HG03469 (cell line): ENCODE results near the gene WIPF3.

Source experiments
- ATAC-seq: cut with Tn5 transposase; IDR thresholded peaks from one replicate; pipeline ENCODE4 v1.9.1; 2021; ENCODE audit warnings: mild to moderate bottlenecking, moderate library complexity, moderate number of reproducible peaks; ENCODE audit not compliant: unreplicated experiment

WIPF3 gene

GRCh38 chr7:29806208-29806994, at the start of gene WIPF3:
Gene WIPF3 (plus strand): TSS chr7:29806508. CDS start chr7:29834725, 28,217 bp downstream.
- ATAC-seq, result no peak

GRCh38 chr7:29763266-29763665, 43.0 kb upstream of the WIPF3 start:
- no peak for ATAC-seq

GRCh38 chr7:29764227-29764626, 42.1 kb upstream of the WIPF3 start:
- ATAC-seq, result no peak

- ATAC-seq, result no peak
Observed at GRCh38 chr7:29765490-29765889, 40.8 kb upstream of the WIPF3 start.

DNA sequence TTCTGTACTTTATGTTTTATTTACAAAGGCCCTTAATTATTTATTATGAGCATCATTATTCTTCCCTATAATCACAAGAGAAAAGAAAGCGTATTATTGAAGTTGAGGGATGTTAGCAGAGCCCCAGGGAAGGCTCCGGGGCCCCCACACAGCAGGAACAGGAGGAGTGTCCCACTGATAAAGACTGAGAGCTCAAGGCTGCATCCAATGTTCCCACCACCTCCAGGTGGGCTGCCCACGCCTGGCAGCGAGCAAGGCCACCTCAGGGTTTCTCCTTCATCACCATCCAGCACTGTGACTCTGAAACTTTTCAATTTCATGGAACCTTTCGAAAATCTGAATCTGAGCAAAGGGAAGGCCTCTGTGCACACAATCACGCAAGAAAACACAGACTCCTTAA, 35.9 kb upstream of the WIPF3 start:
- ATAC-seq, result no peak

DNA sequence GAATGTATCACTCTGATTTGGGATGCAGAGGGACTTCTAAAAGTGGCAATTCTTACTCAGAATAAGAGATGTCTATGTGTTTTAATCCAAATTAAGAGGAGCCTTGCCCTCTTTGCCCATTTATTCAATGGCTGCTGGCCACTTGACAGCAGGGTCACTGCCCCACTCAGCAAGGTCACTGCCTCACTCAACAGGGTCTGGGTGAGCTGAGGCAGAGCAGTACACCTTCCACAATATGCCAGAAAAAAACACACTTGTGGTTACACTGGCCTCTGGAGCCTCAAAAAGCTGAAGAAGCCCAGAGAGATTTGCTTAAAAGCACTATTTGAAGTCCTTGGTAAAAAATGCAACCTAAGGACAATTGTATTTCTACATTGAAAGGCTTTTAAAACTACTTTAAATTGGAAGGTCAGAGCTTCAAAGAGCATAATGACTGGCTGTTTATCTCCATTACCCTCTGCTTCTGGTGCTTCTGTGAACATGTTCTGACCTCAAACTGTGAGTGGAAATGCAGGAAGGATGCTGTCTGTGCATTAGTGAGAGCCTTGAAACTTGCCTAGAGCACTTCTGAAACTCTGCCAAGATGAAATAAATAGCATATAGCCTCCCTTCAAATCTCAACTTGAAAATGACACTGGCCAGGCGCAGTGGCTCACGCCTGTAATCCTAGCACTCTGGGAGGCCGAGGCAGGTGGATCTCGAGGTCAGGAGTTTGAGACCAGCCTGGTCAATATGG, 35.1 kb upstream of the WIPF3 start:
- ATAC-seq, result no peak

GRCh38 chr7:29779017-29779416, 27.3 kb upstream of the WIPF3 start:
- no peak for ATAC-seq

DNA sequence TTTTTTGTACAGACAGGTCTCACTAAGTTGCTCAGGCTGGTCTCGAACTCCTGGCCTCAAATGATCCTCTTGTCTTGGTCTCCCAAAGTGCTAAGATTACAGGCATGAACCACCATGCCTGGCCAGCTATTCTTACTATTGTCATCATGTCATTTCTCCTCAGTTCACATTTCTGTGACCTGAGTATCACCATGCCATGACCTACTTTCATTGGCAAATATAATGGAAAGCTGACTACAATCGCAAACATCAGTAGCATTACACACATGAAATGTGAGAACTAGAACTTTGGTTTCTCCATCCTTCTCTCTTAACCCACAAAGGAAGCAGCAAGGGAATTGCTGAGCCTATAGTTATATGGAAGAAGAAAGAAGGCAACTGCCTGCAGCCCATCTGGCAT, 26.0 kb upstream of the WIPF3 start:
- ATAC-seq, result no peak

DNA sequence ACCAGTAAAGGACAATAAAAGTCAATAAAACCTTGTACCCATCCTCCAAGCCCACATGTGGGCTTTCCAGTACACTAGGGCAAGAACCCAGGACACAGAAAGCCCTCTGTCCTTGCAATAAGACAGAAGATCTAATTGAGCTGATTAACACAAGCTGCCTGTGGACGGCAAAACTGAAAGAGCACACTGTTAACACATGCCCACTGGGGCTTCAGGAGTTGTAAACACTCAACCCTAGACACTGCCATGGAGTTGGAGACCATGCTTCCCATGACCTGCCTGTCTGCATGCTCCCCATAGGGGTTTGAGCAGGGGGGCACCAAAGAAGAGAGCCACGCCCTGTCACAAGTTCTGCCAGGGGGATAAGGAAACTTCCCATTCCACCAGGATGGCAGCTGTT, 22.6 kb upstream of the WIPF3 start:
- no peak for ATAC-seq

- no peak for ATAC-seq
Observed at GRCh38 chr7:29793507-29793906, 12.8 kb upstream of the WIPF3 start.

DNA sequence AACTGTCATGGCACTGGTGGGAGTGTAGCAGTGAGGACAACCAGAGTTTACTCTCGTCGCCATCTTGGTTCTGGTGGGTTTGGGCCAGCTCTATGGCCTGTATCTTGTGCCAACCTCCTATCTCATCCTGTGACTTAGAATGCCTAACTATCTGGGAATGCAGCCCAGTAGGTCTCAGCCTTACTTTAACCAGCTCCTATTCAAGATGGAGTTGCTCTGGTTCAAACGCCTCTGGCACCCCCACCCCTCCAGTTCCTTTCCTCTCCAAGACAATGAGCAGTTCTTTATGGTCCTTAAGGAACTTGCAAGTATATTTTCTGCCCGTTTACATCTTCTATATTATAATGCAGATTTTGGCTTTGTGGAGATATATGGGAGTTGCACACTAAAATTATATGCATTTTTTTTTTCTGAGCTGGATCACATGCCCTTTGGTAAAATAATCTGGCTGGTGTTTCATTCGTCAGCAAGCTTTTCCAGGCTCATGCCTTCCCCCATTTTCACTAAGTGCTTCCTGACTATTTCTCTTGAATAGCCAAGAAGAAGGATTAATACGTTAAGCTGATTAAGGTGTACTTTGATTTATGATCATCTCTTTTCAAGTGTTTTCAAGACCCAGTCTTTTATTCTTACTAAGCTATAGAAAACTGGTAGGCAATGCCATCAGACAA, 11.2 kb upstream of the WIPF3 start:
- no peak for ATAC-seq

DNA sequence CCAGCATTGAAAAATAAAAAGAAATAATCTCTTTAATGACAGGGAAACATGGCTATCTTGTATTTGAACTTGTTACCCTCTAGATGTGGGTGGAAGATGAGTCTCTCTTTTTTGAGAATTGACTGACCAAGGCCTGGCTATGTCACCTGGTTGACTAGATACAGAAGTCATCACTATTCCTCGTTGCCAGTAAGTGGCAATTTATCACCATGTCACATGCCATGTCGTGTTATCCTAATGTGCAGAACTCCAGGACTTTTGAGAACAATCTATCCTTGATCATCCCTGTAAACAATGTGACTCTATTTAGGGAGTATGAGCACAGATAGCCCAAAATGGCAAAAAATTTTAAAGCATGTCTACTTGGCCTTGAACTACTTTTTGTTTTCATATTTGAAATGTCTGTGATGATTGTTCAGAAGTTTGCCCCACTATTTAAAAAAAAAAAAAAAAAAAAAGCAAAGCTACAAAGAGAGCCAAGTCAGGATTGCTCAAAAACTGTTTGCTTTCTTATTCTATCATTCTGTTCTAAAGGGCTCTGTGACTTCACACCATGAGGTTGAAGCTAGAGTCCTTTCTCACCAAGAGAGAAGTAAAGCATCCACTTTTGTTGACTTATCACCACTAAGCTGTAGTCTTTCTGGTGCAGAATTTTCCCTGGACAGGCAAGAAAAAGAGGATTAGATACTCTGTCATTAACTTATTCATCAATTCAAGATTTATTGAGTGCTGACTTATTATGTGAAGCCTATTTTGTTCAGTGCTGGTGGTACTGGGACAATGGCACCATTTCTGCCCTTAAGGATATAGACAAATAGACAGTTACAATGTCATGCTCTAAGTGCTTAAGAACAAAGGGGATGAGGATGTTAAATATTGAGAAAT, 10.4 kb upstream of the WIPF3 start:
- ATAC-seq, result no peak

GRCh38 chr7:29797112-29797944, 9.0 kb upstream of the WIPF3 start:
- no peak for ATAC-seq

DNA sequence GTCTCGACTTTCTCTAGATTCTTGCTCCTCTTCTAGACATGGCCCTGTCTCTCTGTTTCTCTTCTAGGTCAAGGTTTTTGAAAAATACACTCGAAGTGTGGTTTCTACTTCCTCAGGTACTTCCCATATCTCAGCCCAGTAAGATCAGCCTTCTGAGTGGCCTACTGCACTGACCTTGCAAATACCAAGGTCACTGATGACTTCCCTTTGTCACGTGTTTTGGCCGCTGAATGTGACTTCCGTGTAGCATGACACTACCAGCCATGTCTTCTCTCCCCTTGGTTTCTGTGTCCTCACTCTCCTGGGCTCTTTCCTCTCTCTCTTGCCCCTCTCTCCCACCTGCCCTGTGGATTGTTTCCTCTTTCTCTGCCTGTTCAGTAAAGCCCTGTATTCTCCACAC, 7.9 kb upstream of the WIPF3 start:
- no peak for ATAC-seq

DNA sequence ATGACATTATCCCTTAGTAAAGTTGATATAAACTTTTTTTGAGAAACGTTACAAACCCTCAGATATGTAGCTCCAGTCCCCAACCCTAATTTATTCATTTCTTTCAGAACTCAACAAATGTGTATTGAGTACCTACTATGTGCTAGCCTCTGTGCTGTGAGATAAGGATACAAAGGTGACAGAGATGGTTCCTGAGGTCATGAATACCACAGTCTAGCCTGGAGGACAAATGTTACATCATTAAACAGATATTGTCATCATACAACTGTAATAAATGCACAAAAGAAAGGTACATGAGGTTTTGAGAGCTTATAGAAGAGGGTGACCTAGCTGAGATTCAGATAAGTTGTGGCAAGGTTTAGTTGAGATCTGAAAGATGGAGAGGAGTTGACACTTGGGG, 4.4 kb upstream of the WIPF3 start:
- ATAC-seq, result no peak

GRCh38 chr7:29805031-29805430, 1.3 kb upstream of the WIPF3 start:
- ATAC-seq, result no peak

DNA sequence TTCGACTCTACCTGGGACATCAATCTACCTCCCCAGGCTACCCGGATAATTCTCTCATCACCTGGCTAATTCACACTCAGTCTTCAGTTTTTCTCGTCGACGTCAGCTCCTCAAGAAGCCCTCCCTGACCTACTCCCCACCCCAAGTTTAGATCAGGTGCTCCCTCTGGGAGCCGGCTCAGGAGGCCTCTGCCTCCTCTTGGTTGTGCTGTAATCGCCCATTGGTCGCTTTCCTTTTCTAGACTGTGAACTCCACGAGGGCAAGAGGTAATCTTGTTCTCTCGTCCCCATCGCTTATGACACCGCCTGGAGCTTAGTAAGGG, 461 bp upstream of the WIPF3 start:
- no peak for ATAC-seq

DNA sequence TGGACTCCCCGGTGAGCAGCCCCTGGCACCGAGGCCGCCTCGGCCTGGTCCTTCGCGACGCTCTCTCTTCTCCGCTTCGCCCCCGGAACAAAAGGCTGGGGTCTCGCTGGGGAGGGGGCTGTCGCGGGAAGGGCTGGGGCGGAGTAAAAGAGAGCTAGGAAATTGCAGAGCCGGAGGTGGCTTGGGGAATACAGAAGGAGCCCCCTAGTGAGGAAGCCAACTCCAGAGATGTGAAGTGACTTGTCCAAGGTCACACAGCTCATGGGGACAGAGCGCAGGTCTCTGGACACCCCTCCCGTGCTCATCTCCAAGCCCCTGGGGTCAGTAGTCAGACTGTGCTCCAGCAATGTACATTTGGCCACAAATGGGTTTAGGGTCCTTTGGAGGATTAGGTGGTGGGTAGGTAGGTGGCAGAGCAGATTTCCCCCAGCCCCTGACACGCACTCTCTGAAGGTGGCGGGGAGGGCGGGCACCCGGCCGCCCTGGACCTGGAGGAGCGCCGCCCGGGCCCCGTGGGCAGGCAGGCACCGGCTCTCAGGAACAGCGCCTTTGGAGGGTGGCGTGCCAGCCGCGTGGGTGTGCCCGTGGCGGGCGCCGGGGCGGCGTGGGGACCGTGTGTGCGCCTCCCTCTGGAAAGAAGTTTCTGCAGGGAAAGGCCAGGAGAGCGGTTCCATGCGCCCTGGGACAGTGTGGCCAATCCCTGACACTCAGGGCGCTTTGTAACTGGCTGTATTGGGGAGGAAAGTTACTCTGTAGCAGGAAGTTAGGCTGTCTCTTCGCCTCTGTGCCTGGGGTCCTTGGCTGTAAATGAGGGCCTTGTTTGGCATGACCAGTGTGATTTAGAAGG, 910 bp downstream of the WIPF3 start:
- ATAC-seq, result no peak

GRCh38 chr7:29808075-29808801, 1.9 kb downstream of the WIPF3 start:
- ATAC-seq, result no peak
